Activated CD4-positive, alpha-beta memory T cell treated with anti-CD3 and anti-CD28 coated beads, Interleukin-2, amount 10 ng/mL, durations not matched to agents 7 days and 5 days (primary cell): ENCODE measurements around the gene CASK. TPM values are rescaled to one million over a fixed set of nuclear protein-coding genes. Genes with fewer than 3 reads are reported as not detected.

ENCODE experiments used
- CTCF ChIA-PET: fragments of 350-600 bp; sonication (Branson Sonifier 250); formaldehyde crosslinking; loops from one replicate; lab custom pipeline; 2021; ENCODE audit warnings: antibody characterized with exemption, inconsistent platforms; lab: Charles Lee
- POLR2A ChIA-PET: fragments of 350-600 bp; sonication (Branson Sonifier 250); formaldehyde crosslinking; loops from one replicate; lab custom pipeline; 2021; ENCODE audit warnings: antibody characterized with exemption; lab: Charles Lee
- DNase-seq: peaks from one replicate; pipeline ENCODE4 v3.0.0-alpha.2; 2020
- H3K27ac Mint-ChIP-seq: one replicate; pipeline ENCODE4 v1.8.0; 2021; ENCODE audit warnings: mild to moderate bottlenecking, mixed read lengths
- H3K27me3 Mint-ChIP-seq: one replicate; pipeline ENCODE4 v1.8.0; 2021; ENCODE audit warnings: mixed read lengths
- H3K36me3 Mint-ChIP-seq: one replicate; pipeline ENCODE4 v1.8.0; 2021; ENCODE audit warnings: low read depth, mixed read lengths
- H3K4me1 Mint-ChIP-seq: one replicate; pipeline ENCODE4 v1.8.0; 2021; ENCODE audit warnings: mixed read lengths
- H3K4me3 Mint-ChIP-seq: one replicate; pipeline ENCODE4 v1.8.0; 2021; ENCODE audit warnings: mild to moderate bottlenecking, mixed read lengths
- H3K9me3 Mint-ChIP-seq: one replicate; pipeline ENCODE4 v1.8.0; 2021; ENCODE audit warnings: mixed read lengths
- total RNA-seq, 2 experiments: library from RNA; stranded (reverse); gene quantifications; one replicate each; pipeline ENCODE4 v1.2.3, GENCODE V29; 2021

CASK gene
- total RNA-seq, 2 experiments from 2014 or later = 30.1 to 32.7 TPM

- ChIA-PET CTCF (no interaction called here), POLR2A (no interaction called here)
- Mint-ChIP-seq H3K4me3 (no peak overlapping the region), H3K36me3 (no peaks in the 10 kb centered on the region), H3K27ac (no peak overlapping the region), H3K9me3 (no peaks in the 10 kb centered on the region), H3K4me1 (peaks cover 9% of the 10 kb centered on the region), H3K27me3 (no peaks in the 10 kb centered on the region)
- DNase-seq = no peak
These were observed 65.1 kb downstream of the CASK start for GRCh38 chrX:41858161-41858775.

- POLR2A ChIA-PET = no interaction called here
- H3K27me3 Mint-ChIP-seq = no peaks in the 10 kb centered on the region
- H3K9me3 Mint-ChIP-seq = no peaks in the 10 kb centered on the region
- no peak for DNase-seq
- peaks cover 3% of the 10 kb centered on the region for H3K36me3 Mint-ChIP-seq
- H3K4me1 Mint-ChIP-seq = peaks cover 3% of the 10 kb centered on the region
- no peak overlapping the region for H3K4me3 Mint-ChIP-seq
- no peak overlapping the region for H3K27ac Mint-ChIP-seq
- CTCF ChIA-PET = no interaction called here
These were observed 65.7 kb downstream of the CASK start for GRCh38 chrX:41857670-41858069.

GRCh38 chrX:41846714-41847113 lies 76.6 kb downstream of the CASK start:
- no peak overlapping the region for H3K27ac Mint-ChIP-seq
- no peaks in the 10 kb centered on the region for H3K4me1 Mint-ChIP-seq
- H3K27me3 Mint-ChIP-seq = no peaks in the 10 kb centered on the region
- ChIA-PET CTCF (no interaction called here), POLR2A (no interaction called here)
- no peak for DNase-seq
- H3K9me3 Mint-ChIP-seq = peaks cover 19% of the 10 kb centered on the region
- peaks cover 59% of the 10 kb centered on the region for H3K36me3 Mint-ChIP-seq
- no peak overlapping the region for H3K4me3 Mint-ChIP-seq

DNA sequence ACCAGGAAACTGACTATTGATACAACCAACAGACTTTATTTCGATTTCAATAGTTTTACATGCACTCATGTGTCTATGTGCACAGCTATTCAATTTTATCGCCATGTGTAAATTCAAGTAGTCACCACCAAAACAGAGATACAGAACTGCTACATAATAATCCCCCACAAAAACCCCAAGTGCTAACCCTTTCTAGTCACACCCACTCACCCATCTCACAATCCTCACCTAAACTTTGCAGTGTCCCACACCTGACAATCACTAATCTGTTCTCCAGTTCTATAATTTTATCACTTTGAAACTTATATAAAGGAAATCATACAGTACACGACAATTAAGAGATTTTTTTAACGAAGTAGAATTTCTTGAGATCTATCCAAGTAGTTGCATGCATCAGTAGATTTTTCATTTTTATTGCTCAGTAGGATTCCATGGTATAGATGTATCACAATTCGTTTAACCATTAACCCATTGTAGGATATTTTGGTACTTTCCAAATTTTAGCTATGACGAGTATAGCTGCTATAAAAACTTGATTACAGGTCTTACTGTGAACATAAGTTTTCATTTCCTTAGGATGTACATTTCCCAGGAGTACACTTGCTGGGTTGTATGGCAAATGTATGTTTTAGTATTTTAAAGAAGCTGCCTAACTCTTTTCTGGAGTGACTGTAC lies 85.9 kb downstream of the CASK start:
- ChIA-PET CTCF (no interaction called here), POLR2A (no interaction called here)
- H3K27ac Mint-ChIP-seq = no peak overlapping the region
- H3K4me3 Mint-ChIP-seq = no peak overlapping the region
- peaks cover 2% of the 10 kb centered on the region for H3K9me3 Mint-ChIP-seq
- H3K27me3 Mint-ChIP-seq = no peaks in the 10 kb centered on the region
- peaks cover 15% of the 10 kb centered on the region for H3K36me3 Mint-ChIP-seq
- DNase-seq = no peak
- H3K4me1 Mint-ChIP-seq = peaks cover 3% of the 10 kb centered on the region

GRCh38 chrX:41828826-41829225 lies 94.5 kb downstream of the CASK start:
- POLR2A ChIA-PET = no interaction called here
- H3K4me3 Mint-ChIP-seq = no peak overlapping the region
- H3K4me1 Mint-ChIP-seq = peaks cover 5% of the 10 kb centered on the region
- H3K27me3 Mint-ChIP-seq = no peaks in the 10 kb centered on the region
- H3K36me3 Mint-ChIP-seq = peaks cover 9% of the 10 kb centered on the region
- H3K27ac Mint-ChIP-seq = no peak overlapping the region
- CTCF ChIA-PET = no interaction called here
- DNase-seq = no peak
- H3K9me3 Mint-ChIP-seq = no peaks in the 10 kb centered on the region

GRCh38 chrX:41827886-41828285 lies 95.5 kb downstream of the CASK start:
- no peak for DNase-seq
- no peak overlapping the region for H3K4me3 Mint-ChIP-seq
- H3K36me3 Mint-ChIP-seq = peaks cover 12% of the 10 kb centered on the region
- no peaks in the 10 kb centered on the region for H3K9me3 Mint-ChIP-seq
- peaks cover 5% of the 10 kb centered on the region for H3K4me1 Mint-ChIP-seq
- CTCF ChIA-PET = no interaction called here
- H3K27me3 Mint-ChIP-seq = no peaks in the 10 kb centered on the region
- POLR2A ChIA-PET = interaction anchor here (0.6 kb wide), 1 partner anchor 35 kb away, joined by 3 read pairs; no protein-coding TSS in a partner anchor
- no peak overlapping the region for H3K27ac Mint-ChIP-seq

DNA sequence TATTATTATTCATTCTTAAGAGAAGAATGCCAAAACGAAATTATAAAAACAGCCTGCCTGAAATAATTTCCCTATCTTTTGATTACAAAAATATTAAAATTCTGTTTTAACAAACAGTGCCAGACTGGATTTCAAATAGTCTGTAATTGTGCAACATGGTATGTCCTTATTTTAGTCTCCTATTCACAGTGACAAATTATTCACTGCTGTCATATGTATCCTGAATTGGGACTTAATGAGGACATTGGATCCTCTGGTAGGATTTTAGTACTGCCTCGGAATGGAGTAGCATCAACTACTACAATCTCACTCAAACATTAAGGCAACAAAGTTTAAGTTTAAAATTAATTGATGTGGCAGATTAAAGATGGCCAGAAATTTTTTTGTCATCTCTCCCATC lies 97.6 kb downstream of the CASK start:
- no peak overlapping the region for H3K27ac Mint-ChIP-seq
- ChIA-PET POLR2A (no interaction called here), CTCF (no interaction called here)
- peaks cover 8% of the 10 kb centered on the region for H3K4me1 Mint-ChIP-seq
- peaks cover 15% of the 10 kb centered on the region for H3K36me3 Mint-ChIP-seq
- H3K9me3 Mint-ChIP-seq = no peaks in the 10 kb centered on the region
- no peak for DNase-seq
- no peak overlapping the region for H3K4me3 Mint-ChIP-seq
- H3K27me3 Mint-ChIP-seq = no peaks in the 10 kb centered on the region

DNA sequence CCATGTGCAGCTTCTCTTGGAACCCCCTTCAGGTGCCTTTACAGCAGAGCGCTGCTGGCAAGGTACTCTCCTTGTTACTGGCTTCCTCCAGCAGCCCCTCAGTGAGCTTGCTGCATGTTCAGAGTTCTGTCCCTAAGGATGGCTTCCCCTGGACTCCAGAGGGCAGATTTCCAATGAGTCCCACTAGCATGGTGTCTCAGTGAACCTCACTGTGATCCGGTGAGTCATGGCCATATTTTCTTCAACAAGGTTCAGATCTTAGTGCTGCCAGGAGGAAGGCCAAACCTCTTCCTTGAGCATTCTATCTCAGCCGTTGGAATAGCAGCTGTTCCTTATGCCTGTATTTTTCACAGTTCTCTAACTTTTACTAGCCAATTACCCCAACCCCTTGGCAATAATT lies 98.8 kb downstream of the CASK start:
- no peaks in the 10 kb centered on the region for H3K27me3 Mint-ChIP-seq
- ChIA-PET POLR2A (no interaction called here), CTCF (no interaction called here)
- no peak overlapping the region for H3K4me3 Mint-ChIP-seq
- H3K36me3 Mint-ChIP-seq = peaks cover 15% of the 10 kb centered on the region
- peaks cover 7% of the 10 kb centered on the region for H3K4me1 Mint-ChIP-seq
- no peaks in the 10 kb centered on the region for H3K9me3 Mint-ChIP-seq
- no peak overlapping the region for H3K27ac Mint-ChIP-seq
- no peak for DNase-seq

DNA sequence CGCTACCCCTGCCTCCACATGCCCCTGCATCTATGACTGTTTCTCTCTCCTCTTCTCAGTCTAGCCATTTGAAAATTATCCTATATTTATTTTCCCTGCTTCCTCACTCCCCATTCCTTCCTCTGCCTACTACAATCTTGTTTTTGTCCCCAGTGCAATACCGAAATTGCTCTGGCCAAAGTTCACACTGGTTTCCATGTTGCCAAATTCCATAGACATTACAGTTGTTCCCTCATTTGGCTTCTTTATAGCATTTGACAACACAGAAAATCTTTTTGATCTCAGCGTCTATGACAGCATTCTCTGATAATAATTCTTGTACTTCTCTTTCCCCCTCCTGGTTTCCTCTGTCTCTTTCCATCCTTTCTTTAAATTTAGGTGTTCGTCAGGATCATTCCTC lies 100.0 kb downstream of the CASK start:
- ChIA-PET POLR2A (no interaction called here), CTCF (no interaction called here)
- Mint-ChIP-seq H3K36me3 (peaks cover 15% of the 10 kb centered on the region), H3K9me3 (no peaks in the 10 kb centered on the region), H3K4me3 (no peak overlapping the region), H3K27me3 (no peaks in the 10 kb centered on the region), H3K27ac (no peak overlapping the region), H3K4me1 (peaks cover 5% of the 10 kb centered on the region)
- DNase-seq = no peak

- Mint-ChIP-seq H3K27ac (no peak overlapping the region), H3K36me3 (peaks cover 13% of the 10 kb centered on the region), H3K9me3 (no peaks in the 10 kb centered on the region), H3K27me3 (no peaks in the 10 kb centered on the region), H3K4me1 (peaks cover 5% of the 10 kb centered on the region), H3K4me3 (no peak overlapping the region)
- POLR2A ChIA-PET = no interaction called here
- DNase-seq = no peak
- CTCF ChIA-PET = no interaction called here
These were observed 100.5 kb downstream of the CASK start for GRCh38 chrX:41822892-41823291.

DNA sequence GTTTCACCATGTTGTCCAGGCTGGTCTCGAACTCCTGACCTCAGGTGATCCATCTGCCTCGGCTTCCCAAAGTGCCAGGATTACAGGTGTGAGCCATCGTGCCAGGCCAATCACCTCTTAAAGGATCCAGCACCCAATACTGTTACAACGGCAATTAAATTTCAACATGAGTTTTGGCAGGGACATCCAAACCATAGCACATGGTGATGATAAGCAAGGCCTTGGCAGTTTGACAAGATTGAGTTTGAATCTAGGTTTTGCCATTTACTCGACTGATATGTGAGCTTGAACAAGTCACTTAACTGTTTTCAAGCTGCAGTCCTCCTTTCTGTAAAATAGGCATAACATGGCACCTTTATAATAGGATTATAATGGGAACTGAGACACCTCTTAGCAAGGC lies 115.3 kb downstream of the CASK start:
- H3K9me3 Mint-ChIP-seq = peaks cover 3% of the 10 kb centered on the region
- no peak overlapping the region for H3K27ac Mint-ChIP-seq
- H3K4me1 Mint-ChIP-seq = peaks cover 1% of the 10 kb centered on the region
- no peak for DNase-seq
- H3K36me3 Mint-ChIP-seq = peaks cover 21% of the 10 kb centered on the region
- H3K27me3 Mint-ChIP-seq = no peaks in the 10 kb centered on the region
- CTCF ChIA-PET = no interaction called here
- H3K4me3 Mint-ChIP-seq = no peak overlapping the region
- POLR2A ChIA-PET = no interaction called here

GRCh38 chrX:41802958-41803357 lies 120.4 kb downstream of the CASK start:
- Mint-ChIP-seq H3K36me3 (peaks cover 18% of the 10 kb centered on the region), H3K4me3 (no peak overlapping the region), H3K9me3 (peaks cover 3% of the 10 kb centered on the region), H3K27me3 (no peaks in the 10 kb centered on the region), H3K4me1 (peaks cover 10% of the 10 kb centered on the region), H3K27ac (no peak overlapping the region)
- no peak for DNase-seq
- ChIA-PET POLR2A (no interaction called here), CTCF (no interaction called here)

DNA sequence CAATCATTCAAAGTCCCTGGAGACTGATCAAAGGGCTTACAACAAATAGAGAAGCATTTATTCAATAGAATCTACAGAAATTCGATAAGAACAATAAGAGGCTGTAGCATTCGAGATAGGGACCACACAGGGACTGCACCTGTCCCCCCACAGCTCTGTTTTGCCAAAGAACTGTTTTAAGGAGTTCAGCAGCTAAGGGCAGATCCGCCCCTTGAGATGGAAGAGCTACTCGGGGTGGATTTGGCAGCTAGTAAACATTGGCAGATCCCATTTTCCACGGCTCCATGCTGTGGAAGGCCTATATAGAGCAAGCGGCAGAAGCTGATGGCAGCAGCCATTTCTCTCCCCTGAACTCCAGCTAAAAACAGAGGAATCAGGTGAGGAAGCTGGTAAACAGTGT lies 123.7 kb downstream of the CASK start:
- CTCF ChIA-PET = interaction anchor here (1.4 to 1.5 kb wide), 2 partner anchors 10 to 327 kb away, joined by 3 to 4 read pairs; no protein-coding TSS in a partner anchor

DNA sequence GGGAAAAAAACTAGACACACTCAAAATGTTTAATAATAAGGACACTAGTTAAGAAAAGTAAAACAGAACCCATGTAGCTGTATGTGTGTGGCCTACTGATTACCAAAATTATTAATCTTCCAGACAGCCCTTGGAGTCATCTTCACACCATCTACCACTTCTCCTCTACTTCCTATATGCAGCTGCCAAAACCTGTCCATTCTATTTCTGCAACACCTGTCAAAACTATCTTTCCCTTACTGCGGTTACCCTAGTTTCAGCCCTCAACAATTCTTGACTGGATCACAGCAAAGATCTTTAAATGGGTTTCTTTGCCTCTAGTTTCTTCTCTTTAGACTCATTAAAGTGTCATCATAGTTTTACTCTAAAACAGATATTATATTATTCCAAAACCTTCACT lies 126.8 kb downstream of the CASK start:
- no peaks in the 10 kb centered on the region for H3K27me3 Mint-ChIP-seq
- H3K4me3 Mint-ChIP-seq = no peak overlapping the region
- peaks cover 28% of the 10 kb centered on the region for H3K4me1 Mint-ChIP-seq
- no peaks in the 10 kb centered on the region for H3K9me3 Mint-ChIP-seq
- ChIA-PET CTCF (interaction anchor here (1.5 kb wide), 1 partner anchor 15 kb away, joined by 3 read pairs; no protein-coding TSS in a partner anchor), POLR2A (no interaction called here)
- peak overlapping the region; percentile 4 for H3K27ac Mint-ChIP-seq
- no peak for DNase-seq
- H3K36me3 Mint-ChIP-seq = peaks cover 5% of the 10 kb centered on the region

More for the DNA sequence above, 123.7 kb downstream of the CASK start:
- Mint-ChIP-seq H3K4me3 (no peak overlapping the region), H3K4me1 (peaks cover 28% of the 10 kb centered on the region), H3K27me3 (no peaks in the 10 kb centered on the region), H3K27ac (no peak overlapping the region), H3K36me3 (peaks cover 15% of the 10 kb centered on the region), H3K9me3 (peaks cover 3% of the 10 kb centered on the region)
- POLR2A ChIA-PET = no interaction called here
- DNase-seq = no peak
